HG02943 (cell line): ENCODE data around the gene RASSF4.

Experiments
- ATAC-seq: cut with Tn5 transposase; IDR thresholded peaks from one replicate; pipeline ENCODE4 v1.9.1; 2021; ENCODE audit warnings: mild to moderate bottlenecking, low read depth, moderate library complexity; ENCODE audit not compliant: unreplicated experiment

The RASSF4 gene

GRCh38 chr10:44961230-44961571 lies 1.6 kb downstream of the RASSF4 start:
- ATAC-seq, result no peak

GRCh38 chr10:44961931-44962750 lies 2.5 kb downstream of the RASSF4 start:
- no peak for ATAC-seq

- ATAC-seq, result no peak
Observed at GRCh38 chr10:44962870-44963738, 3.5 kb downstream of the RASSF4 start.

- ATAC-seq, result no peak
Observed at GRCh38 chr10:44963772-44964633, 4.4 kb downstream of the RASSF4 start.

- no peak for ATAC-seq
Observed at GRCh38 chr10:44965104-44965503, 5.5 kb downstream of the RASSF4 start.

- ATAC-seq, result peak; percentile 39
Observed at GRCh38 chr10:44965651-44966097, 6.1 kb downstream of the RASSF4 start.

- ATAC-seq, result peak; percentile 36
Observed at GRCh38 chr10:44966129-44966815, 6.7 kb downstream of the RASSF4 start.

- ATAC-seq, result no peak
Observed at GRCh38 chr10:44966816-44967509, 7.4 kb downstream of the RASSF4 start.

GRCh38 chr10:44967616-44968015 lies 8.0 kb downstream of the RASSF4 start:
- no peak for ATAC-seq

GRCh38 chr10:44968091-44968490 lies 8.5 kb downstream of the RASSF4 start:
- ATAC-seq, result no peak

- no peak for ATAC-seq
Observed at GRCh38 chr10:44968500-44969400, 9.1 kb downstream of the RASSF4 start.

- ATAC-seq, result no peak
Observed at GRCh38 chr10:44969854-44970253, 10.3 kb downstream of the RASSF4 start.

GRCh38 chr10:44970812-44971395 lies 11.3 kb downstream of the RASSF4 start:
- no peak for ATAC-seq

GRCh38 chr10:44971434-44971833 lies 11.8 kb downstream of the RASSF4 start:
- ATAC-seq, result no peak

GRCh38 chr10:44971935-44972757 lies 12.5 kb downstream of the RASSF4 start:
- ATAC-seq, result no peak

GRCh38 chr10:44972874-44973306 lies 13.3 kb downstream of the RASSF4 start:
- ATAC-seq, result no peak
